ENCODE measurements around the gene CACNA1I. TPM values are rescaled to one million over a fixed set of nuclear protein-coding genes. Genes with fewer than 3 reads are reported as not detected.

CACNA1I gene
- total and polyA plus RNA-seq, 2 experiments from 2014 or later, result 0.42 to 2.4 TPM

- no peak overlapping the region for H3K27ac Mint-ChIP-seq
Observed at GRCh38 chr22:39686776-39687525, 116.4 kb downstream of the CACNA1I start.

More at GRCh38 chr22:39686776-39687525, 116.4 kb downstream of the CACNA1I start:
- DNase-seq (ENCODE audit: low spot score) (no peak), ATAC-seq (no peak)
- Histone ChIP-seq H3K9me2 (ENCODE audit: insufficient read depth) (no peaks in the 10 kb centered on the region), H3K4me2 (no peak overlapping the region), H3F3A (replicated peaks; ENCODE audit: low read depth) (no peaks in the 10 kb centered on the region), H3K4me3 (no peak overlapping the region), H3K79me2 (replicated peaks; ENCODE audit: insufficient read depth) (no peaks in the 10 kb centered on the region), H3K4me1 (ENCODE audit: insufficient read depth) (no peaks in the 10 kb centered on the region), H2AFZ (no peak overlapping the region), H3K36me3 (ENCODE audit: insufficient read depth) (no peaks in the 10 kb centered on the region), H4K20me1 (replicated peaks; ENCODE audit: insufficient read depth) (no peaks in the 10 kb centered on the region), H3K27me3 (ENCODE audit: insufficient read depth) (no peaks in the 10 kb centered on the region), H3K27ac (ENCODE audit: low read depth) (no peak overlapping the region)
- peaks cover 8% of the 10 kb centered on the region for H3K27me3 Mint-ChIP-seq (ENCODE audit: insufficient read depth, low read depth, poor library complexity)
- no peak for TF ChIP-seq EZH2 (IDR thresholded peaks at IDR 0.05; ENCODE audit: low read depth, unreplicated experiment)
- no peak for TF ChIP-seq JUNB (IDR thresholded peaks at IDR 0.05; ENCODE audit: unreplicated experiment)
- no peak for TF ChIP-seq ETS1 (IDR thresholded peaks at IDR 0.05)
- no peak for TF ChIP-seq CTCF (conservative IDR thresholded peaks at IDR 0.05; ENCODE audit: low read depth in 2 of 2)
- TF ChIP-seq NANOG (IDR thresholded peaks at IDR 0.05; ENCODE audit: borderline replicate concordance), result no peak
- no peak for TF ChIP-seq ZNF331 (CRISPR knock-in tag; IDR thresholded peaks at IDR 0.05; ENCODE audit: low read depth)
- no peak for TF ChIP-seq STAT1 (IDR thresholded peaks at IDR 0.05; ENCODE audit: unreplicated experiment)
- TF ChIP-seq POLR2AphosphoS5 (IDR thresholded peaks at IDR 0.05; ENCODE audit: low read depth), result no peak
- no peak for TF ChIP-seq CREB1 (CRISPR knock-in tag; IDR thresholded peaks at IDR 0.05; ENCODE audit: low read depth)
- no peak for TF ChIP-seq ZNF462 (CRISPR knock-in tag; IDR thresholded peaks at IDR 0.05)
- TF ChIP-seq EZH2phosphoT487 (IDR thresholded peaks at IDR 0.05; ENCODE audit: unreplicated experiment), result no peak
- TF ChIP-seq REST (IDR thresholded peaks at IDR 0.05; ENCODE audit: unreplicated experiment), result no peak
- TF ChIP-seq ZNF114 (CRISPR knock-in tag; IDR thresholded peaks at IDR 0.05), result no peak
- peaks cover 3% of the 10 kb centered on the region; the same call in 1 of the 3 replicates for H3K36me3 Mint-ChIP-seq (ENCODE audit: low read depth)
- H3K9me3 Mint-ChIP-seq, result no peaks in the 10 kb centered on the region
- no peak overlapping the region for H3K4me3 Mint-ChIP-seq
- peaks cover 8% of the 10 kb centered on the region; the same call in 1 of the 3 replicates for H3K4me1 Mint-ChIP-seq

All from GM23338 (cell line).